HEK293 (cell line): Measurements from ENCODE around the gene NDUFC2.

ENCODE experiments used
- CTCF ChIA-PET: fragments of 350-600 bp; formaldehyde crosslinking; extraction: SDS; loops from one replicate; lab custom pipeline; 2021; ENCODE audit warnings: antibody characterized with exemption; lab: Yijun Ruan, JAX
- POLR2A ChIA-PET: fragments of 300-600 bp; formaldehyde crosslinking; extraction: SDS; loops from one replicate; lab custom pipeline; 2020; ENCODE audit warnings: antibody characterized with exemption, inconsistent platforms; lab: Yijun Ruan, JAX
- H3K27ac ChIP-seq: fragments of 200-500 bp; sonication (Bioruptor generic); 2 replicates; pipeline ENCODE4 v1.5.1; 2014; ENCODE audit warnings: low read depth, low read length, control low read depth, inconsistent platforms; ENCODE audit errors: extremely low read depth
- H3K36me3 ChIP-seq, 2 experiments: fragments of 200-500 bp in 1 of 2; sonication (Bioruptor generic) in 1 of 2; 1 replicate in 1 of 2; 2 replicates in 1 of 2; pipeline ENCODE4 v1.5.1; 2014 to 2017; ENCODE audit warnings: inconsistent platforms in 2 of 2, low read length in 2 of 2; ENCODE audit not compliant: control insufficient read depth in 2 of 2, insufficient read depth in 1 of 2
- H3K4me1 ChIP-seq: fragments of 200-500 bp; sonication (Bioruptor generic); 2 replicates; pipeline ENCODE4 v1.5.1; 2014; ENCODE audit warnings: mild to moderate bottlenecking, low read length, inconsistent platforms; ENCODE audit not compliant: control insufficient read depth, insufficient read depth
- H3K4me3 ChIP-seq: 2 replicates; pipeline ENCODE4 v1.5.1; 2011; ENCODE audit warnings: low read depth, mild to moderate bottlenecking, control low read depth, low read length, moderate library complexity
- H3K9me3 ChIP-seq: fragments of 200-500 bp; sonication (Bioruptor generic); 2 replicates; pipeline ENCODE4 v1.5.1; 2014; ENCODE audit warnings: low read depth, low read length, inconsistent platforms; ENCODE audit not compliant: control insufficient read depth, insufficient read depth
- GFI1B ChIP-seq: fragments of 450-650 bp; formaldehyde crosslinking; IDR thresholded peaks from 2 replicates; pipeline ENCODE4 v1.5.1; 2016; ENCODE audit warnings: missing biosample characterization, missing genetic modification characterization
- SETDB1 ChIP-seq: IDR thresholded peaks from one replicate; pipeline ENCODE4 v1.6.1; 2017; ENCODE audit warnings: mild to moderate bottlenecking, low read length, moderate library complexity, mixed read lengths; ENCODE audit not compliant: insufficient read length
- ZNF16 ChIP-seq: fragments of 450-650 bp; formaldehyde crosslinking; IDR thresholded peaks from 2 replicates; pipeline ENCODE4 v1.5.1; 2016; ENCODE audit warnings: low read depth, missing biosample characterization, missing genetic modification characterization
- ZNF184 ChIP-seq: fragments of 450-650 bp; IDR thresholded peaks from 2 replicates; pipeline ENCODE4 v1.5.1; 2018; ENCODE audit warnings: missing biosample characterization, mild to moderate bottlenecking, missing genetic modification characterization
- ZNF202 ChIP-seq: fragments of 450-650 bp; formaldehyde crosslinking; IDR thresholded peaks from 2 replicates; pipeline ENCODE4 v1.5.1; 2016; ENCODE audit warnings: missing biosample characterization, missing genetic modification characterization, borderline replicate concordance
- ZNF302 ChIP-seq: fragments of 450-650 bp; formaldehyde crosslinking; IDR thresholded peaks from 2 replicates; pipeline ENCODE4 v1.5.1; 2016; ENCODE audit warnings: missing biosample characterization, missing genetic modification characterization, low read depth
- ZNF324 ChIP-seq: fragments of 450-650 bp; formaldehyde crosslinking; IDR thresholded peaks from 2 replicates; pipeline ENCODE4 v1.5.1; 2016; ENCODE audit warnings: missing biosample characterization, missing genetic modification characterization
- ZNF426 ChIP-seq: fragments of 450-650 bp; formaldehyde crosslinking; IDR thresholded peaks from 2 replicates; pipeline ENCODE4 v1.5.1; 2017; ENCODE audit warnings: missing biosample characterization, missing genetic modification characterization, mild to moderate bottlenecking, inconsistent platforms, moderate library complexity
- ZNF48 ChIP-seq: fragments of 450-650 bp; formaldehyde crosslinking; IDR thresholded peaks from 2 replicates; pipeline ENCODE4 v1.5.1; 2016; ENCODE audit warnings: missing biosample characterization, missing genetic modification characterization
- ZNF521 ChIP-seq: fragments of 450-650 bp; formaldehyde crosslinking; IDR thresholded peaks from 2 replicates; pipeline ENCODE4 v1.5.1; 2017; ENCODE audit warnings: missing biosample characterization, mild to moderate bottlenecking, missing genetic modification characterization
- ZNF544 ChIP-seq: fragments of 450-650 bp; formaldehyde crosslinking; IDR thresholded peaks from 2 replicates; pipeline ENCODE4 v1.5.0; 2017; ENCODE audit warnings: missing biosample characterization, missing genetic modification characterization
- ZNF623 ChIP-seq: fragments of 450-650 bp; formaldehyde crosslinking; IDR thresholded peaks from 2 replicates; pipeline ENCODE4 v1.5.1; 2016; ENCODE audit warnings: missing biosample characterization, missing genetic modification characterization
- ZNF747 ChIP-seq: fragments of 450-650 bp; formaldehyde crosslinking; IDR thresholded peaks from 2 replicates; pipeline ENCODE4 v1.5.1; 2016; ENCODE audit warnings: missing biosample characterization, missing genetic modification characterization
- ZNF792 ChIP-seq: fragments of 450-650 bp; formaldehyde crosslinking; IDR thresholded peaks from 2 replicates; pipeline ENCODE4 v1.5.1; 2016; ENCODE audit warnings: missing biosample characterization, missing genetic modification characterization
- TF ChIP-seq, protein P1 (sequence below): fragments of 450-650 bp; IDR thresholded peaks from 2 replicates; pipeline ENCODE4 v1.5.1; 2018; ENCODE audit warnings: missing biosample characterization, missing genetic modification characterization
- TF ChIP-seq, protein P2 (sequence below): fragments of 450-650 bp; formaldehyde crosslinking; IDR thresholded peaks from 2 replicates; pipeline ENCODE4 v1.5.1; 2016; ENCODE audit warnings: missing biosample characterization, missing genetic modification characterization, borderline replicate concordance
- TF ChIP-seq, protein P3 (sequence below): fragments of 450-650 bp; formaldehyde crosslinking; IDR thresholded peaks from 2 replicates; pipeline ENCODE4 v1.5.1; 2016; ENCODE audit warnings: missing biosample characterization, missing genetic modification characterization
- TF ChIP-seq, protein P4 (sequence below): fragments of 450-650 bp; formaldehyde crosslinking; conservative IDR thresholded peaks from 2 replicates; pipeline ENCODE4 v1.5.1; 2016; ENCODE audit warnings: low read depth, missing biosample characterization, missing genetic modification characterization
- TF ChIP-seq, protein P5 (sequence below): fragments of 450-650 bp; formaldehyde crosslinking; IDR thresholded peaks from 2 replicates; pipeline ENCODE4 v1.5.1; 2016; ENCODE audit warnings: missing biosample characterization, missing genetic modification characterization, borderline replicate concordance

The NDUFC2 gene

DNA sequence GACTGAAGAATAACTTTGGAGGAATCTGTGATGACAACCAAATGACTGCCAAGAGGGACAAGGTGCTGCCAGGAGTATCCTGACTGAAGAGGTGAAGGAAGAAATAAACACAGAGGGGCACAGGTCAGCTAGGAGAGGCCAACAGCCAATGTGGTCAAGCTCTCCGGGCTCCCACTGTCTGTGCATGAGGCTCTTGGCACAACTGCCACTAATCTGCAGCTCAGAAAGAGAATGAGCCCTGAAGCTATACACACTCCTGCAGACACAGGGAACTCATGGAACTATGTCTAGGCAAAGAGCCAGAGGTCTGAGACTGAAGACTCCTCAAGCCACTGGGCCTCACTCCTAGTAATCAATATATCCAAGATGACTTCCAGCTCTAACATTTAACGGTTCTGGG is 9.0 kb downstream of the NDUFC2 start:
- H3K9me3 ChIP-seq = no peaks in the 10 kb centered on the region
- no peak overlapping the region for H3K27ac ChIP-seq
- peaks cover 8 to 54% of the 10 kb centered on the region in 2 experiments for H3K36me3 ChIP-seq
- no peak for TF ChIP-seq SETDB1
- TF ChIP-seq ZNF324 (tag by site-specific recombination) = no peak
- TF ChIP-seq GFI1B (tag by site-specific recombination) = no peak
- TF ChIP-seq ZNF623 (tag by site-specific recombination) = no peak
- TF ChIP-seq, protein P1, sequence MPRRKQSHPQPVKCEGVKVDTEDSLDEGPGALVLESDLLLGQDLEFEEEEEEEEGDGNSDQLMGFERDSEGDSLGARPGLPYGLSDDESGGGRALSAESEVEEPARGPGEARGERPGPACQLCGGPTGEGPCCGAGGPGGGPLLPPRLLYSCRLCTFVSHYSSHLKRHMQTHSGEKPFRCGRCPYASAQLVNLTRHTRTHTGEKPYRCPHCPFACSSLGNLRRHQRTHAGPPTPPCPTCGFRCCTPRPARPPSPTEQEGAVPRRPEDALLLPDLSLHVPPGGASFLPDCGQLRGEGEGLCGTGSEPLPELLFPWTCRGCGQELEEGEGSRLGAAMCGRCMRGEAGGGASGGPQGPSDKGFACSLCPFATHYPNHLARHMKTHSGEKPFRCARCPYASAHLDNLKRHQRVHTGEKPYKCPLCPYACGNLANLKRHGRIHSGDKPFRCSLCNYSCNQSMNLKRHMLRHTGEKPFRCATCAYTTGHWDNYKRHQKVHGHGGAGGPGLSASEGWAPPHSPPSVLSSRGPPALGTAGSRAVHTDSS (tag by site-specific recombination) = no peak
- TF ChIP-seq ZNF521 (tag by site-specific recombination) = no peak
- no peak for TF ChIP-seq ZNF184 (tag by site-specific recombination)
- no peak for TF ChIP-seq ZNF302
- TF ChIP-seq, protein P2, sequence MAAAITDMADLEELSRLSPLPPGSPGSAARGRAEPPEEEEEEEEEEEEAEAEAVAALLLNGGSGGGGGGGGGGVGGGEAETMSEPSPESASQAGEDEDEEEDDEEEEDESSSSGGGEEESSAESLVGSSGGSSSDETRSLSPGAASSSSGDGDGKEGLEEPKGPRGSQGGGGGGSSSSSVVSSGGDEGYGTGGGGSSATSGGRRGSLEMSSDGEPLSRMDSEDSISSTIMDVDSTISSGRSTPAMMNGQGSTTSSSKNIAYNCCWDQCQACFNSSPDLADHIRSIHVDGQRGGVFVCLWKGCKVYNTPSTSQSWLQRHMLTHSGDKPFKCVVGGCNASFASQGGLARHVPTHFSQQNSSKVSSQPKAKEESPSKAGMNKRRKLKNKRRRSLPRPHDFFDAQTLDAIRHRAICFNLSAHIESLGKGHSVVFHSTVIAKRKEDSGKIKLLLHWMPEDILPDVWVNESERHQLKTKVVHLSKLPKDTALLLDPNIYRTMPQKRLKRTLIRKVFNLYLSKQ (tag by site-specific recombination) = no peak
- TF ChIP-seq ZNF202 (tag by site-specific recombination) = no peak
- TF ChIP-seq, protein P3, sequence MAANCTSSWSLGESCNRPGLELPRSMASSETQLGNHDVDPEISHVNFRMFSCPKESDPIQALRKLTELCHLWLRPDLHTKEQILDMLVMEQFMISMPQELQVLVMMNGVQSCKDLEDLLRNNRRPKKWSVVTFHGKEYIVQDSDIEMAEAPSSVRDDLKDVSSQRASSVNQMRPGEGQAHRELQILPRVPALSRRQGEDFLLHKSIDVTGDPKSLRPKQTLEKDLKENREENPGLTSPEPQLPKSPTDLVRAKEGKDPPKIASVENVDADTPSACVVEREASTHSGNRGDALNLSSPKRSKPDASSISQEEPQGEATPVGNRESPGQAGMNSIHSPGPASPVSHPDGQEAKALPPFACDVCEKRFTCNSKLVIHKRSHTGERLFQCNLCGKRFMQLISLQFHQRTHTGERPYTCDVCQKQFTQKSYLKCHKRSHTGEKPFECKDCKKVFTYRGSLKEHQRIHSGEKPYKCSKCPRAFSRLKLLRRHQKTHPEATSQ (tag by site-specific recombination) = no peak
- TF ChIP-seq ZNF16 (tag by site-specific recombination) = no peak
- TF ChIP-seq, protein P4, sequence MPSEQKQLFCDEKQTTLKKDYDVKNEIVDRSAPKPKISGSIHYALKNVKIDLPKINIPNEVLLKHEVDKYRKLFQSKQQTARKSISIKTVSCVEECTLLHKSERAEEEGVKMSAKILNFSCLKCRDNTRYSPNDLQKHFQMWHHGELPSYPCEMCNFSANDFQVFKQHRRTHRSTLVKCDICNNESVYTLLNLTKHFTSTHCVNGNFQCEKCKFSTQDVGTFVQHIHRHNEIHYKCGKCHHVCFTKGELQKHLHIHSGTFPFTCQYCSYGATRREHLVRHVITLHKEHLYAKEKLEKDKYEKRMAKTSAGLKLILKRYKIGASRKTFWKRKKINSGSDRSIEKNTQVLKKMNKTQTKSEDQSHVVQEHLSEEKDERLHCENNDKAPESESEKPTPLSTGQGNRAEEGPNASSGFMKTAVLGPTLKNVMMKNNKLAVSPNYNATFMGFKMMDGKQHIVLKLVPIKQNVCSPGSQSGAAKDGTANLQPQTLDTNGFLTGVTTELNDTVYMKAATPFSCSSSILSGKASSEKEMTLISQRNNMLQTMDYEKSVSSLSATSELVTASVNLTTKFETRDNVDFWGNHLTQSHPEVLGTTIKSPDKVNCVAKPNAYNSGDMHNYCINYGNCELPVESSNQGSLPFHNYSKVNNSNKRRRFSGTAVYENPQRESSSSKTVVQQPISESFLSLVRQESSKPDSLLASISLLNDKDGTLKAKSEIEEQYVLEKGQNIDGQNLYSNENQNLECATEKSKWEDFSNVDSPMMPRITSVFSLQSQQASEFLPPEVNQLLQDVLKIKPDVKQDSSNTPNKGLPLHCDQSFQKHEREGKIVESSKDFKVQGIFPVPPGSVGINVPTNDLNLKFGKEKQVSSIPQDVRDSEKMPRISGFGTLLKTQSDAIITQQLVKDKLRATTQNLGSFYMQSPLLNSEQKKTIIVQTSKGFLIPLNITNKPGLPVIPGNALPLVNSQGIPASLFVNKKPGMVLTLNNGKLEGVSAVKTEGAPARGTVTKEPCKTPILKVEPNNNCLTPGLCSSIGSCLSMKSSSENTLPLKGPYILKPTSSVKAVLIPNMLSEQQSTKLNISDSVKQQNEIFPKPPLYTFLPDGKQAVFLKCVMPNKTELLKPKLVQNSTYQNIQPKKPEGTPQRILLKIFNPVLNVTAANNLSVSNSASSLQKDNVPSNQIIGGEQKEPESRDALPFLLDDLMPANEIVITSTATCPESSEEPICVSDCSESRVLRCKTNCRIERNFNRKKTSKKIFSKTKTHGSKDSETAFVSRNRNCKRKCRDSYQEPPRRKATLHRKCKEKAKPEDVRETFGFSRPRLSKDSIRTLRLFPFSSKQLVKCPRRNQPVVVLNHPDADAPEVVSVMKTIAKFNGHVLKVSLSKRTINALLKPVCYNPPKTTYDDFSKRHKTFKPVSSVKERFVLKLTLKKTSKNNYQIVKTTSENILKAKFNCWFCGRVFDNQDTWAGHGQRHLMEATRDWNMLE (tag by site-specific recombination) = no peak
- no peak for TF ChIP-seq ZNF792 (tag by site-specific recombination)
- TF ChIP-seq ZNF426 (tag by site-specific recombination) = no peak
- no peak for TF ChIP-seq ZNF747 (tag by site-specific recombination)
- TF ChIP-seq, protein P5, sequence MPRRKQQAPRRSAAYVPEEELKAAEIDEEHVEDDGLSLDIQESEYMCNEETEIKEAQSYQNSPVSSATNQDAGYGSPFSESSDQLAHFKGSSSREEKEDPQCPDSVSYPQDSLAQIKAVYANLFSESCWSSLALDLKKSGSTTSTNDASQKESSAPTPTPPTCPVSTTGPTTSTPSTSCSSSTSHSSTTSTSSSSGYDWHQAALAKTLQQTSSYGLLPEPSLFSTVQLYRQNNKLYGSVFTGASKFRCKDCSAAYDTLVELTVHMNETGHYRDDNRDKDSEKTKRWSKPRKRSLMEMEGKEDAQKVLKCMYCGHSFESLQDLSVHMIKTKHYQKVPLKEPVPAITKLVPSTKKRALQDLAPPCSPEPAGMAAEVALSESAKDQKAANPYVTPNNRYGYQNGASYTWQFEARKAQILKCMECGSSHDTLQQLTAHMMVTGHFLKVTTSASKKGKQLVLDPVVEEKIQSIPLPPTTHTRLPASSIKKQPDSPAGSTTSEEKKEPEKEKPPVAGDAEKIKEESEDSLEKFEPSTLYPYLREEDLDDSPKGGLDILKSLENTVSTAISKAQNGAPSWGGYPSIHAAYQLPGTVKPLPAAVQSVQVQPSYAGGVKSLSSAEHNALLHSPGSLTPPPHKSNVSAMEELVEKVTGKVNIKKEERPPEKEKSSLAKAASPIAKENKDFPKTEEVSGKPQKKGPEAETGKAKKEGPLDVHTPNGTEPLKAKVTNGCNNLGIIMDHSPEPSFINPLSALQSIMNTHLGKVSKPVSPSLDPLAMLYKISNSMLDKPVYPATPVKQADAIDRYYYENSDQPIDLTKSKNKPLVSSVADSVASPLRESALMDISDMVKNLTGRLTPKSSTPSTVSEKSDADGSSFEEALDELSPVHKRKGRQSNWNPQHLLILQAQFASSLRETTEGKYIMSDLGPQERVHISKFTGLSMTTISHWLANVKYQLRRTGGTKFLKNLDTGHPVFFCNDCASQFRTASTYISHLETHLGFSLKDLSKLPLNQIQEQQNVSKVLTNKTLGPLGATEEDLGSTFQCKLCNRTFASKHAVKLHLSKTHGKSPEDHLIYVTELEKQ (tag by site-specific recombination) = no peak
- no peak for TF ChIP-seq ZNF544 (tag by site-specific recombination)
- no peak for TF ChIP-seq ZNF48 (tag by site-specific recombination)
- TF ChIP-seq, all 188 proteins: peak for 0
- ChIA-PET POLR2A (no interaction called here), CTCF (interaction anchor here (0.6 to 1.4 kb wide), 5 partner anchors 8 to 494 kb away, joined by 3 to 10 read pairs (median 3); no protein-coding TSS in a partner anchor)
- Histone ChIP-seq H3K4me1 (no peaks in the 10 kb centered on the region), H3K4me3 (no peak overlapping the region)
